PC-9 (cell line): Measurements from ENCODE around the gene VANGL1. TPM values are rescaled to one million over a fixed set of nuclear protein-coding genes. Genes with fewer than 3 reads are reported as not detected.

ENCODE experiments used
- BruUV-seq: library from RNA; stranded (reverse); fragments of 400-500 nt; replicated peaks from 2 replicates; lab custom pipeline; 2021; lab: Mats Ljungman, UMichigan
- CTCF ChIA-PET: fragments of 300-600 bp; sonication (Branson Sonifier 250); formaldehyde crosslinking; loops from one replicate; lab custom pipeline; 2022; ENCODE audit warnings: antibody characterized with exemption; lab: Charles Lee
- POLR2A ChIA-PET: fragments of 300-600 bp; sonication (Branson Sonifier 250); formaldehyde crosslinking; loops from one replicate; lab custom pipeline; 2022; ENCODE audit warnings: antibody characterized with exemption; ENCODE audit not compliant: unreplicated experiment; lab: Charles Lee
- DNase-seq, 2 experiments: peaks; one replicate each; pipeline versions ENCODE4 v3.0.0 to v3.0.0-alpha.2; 2015 to 2022; ENCODE audit warnings: mixed read lengths in 1 of 2
- H2AFZ ChIP-seq: fragments of 200-600 bp; sonication (generic); 2 replicates; pipeline ENCODE4 v1.8.1; 2017; ENCODE audit warnings: antibody characterized with exemption
- H3F3A ChIP-seq: fragments of 200-600 bp; sonication (generic); 2 replicates; pipeline ENCODE4 v1.8.1; 2017; ENCODE audit warnings: antibody characterized with exemption, mild to moderate bottlenecking, low read depth; ENCODE audit not compliant: insufficient read depth
- H3K27ac ChIP-seq: fragments of 200-600 bp; sonication (generic); 2 replicates; pipeline ENCODE4 v1.6.1; 2016; ENCODE audit warnings: mixed run types
- H3K27me3 ChIP-seq: fragments of 200-600 bp; sonication (generic); 2 replicates; pipeline ENCODE4 v1.6.1; 2016; ENCODE audit warnings: low read depth, mixed run types; ENCODE audit not compliant: insufficient read depth
- H3K36me3 ChIP-seq: fragments of 200-600 bp; sonication (generic); 2 replicates; pipeline ENCODE4 v1.6.1; 2016; ENCODE audit warnings: low read depth, mixed run types
- H3K4me1 ChIP-seq: fragments of 200-600 bp; sonication (generic); replicated peaks from 2 replicates; pipeline ENCODE4 v1.6.1; 2016; ENCODE audit warnings: mixed run types; ENCODE audit not compliant: insufficient read depth
- H3K4me2 ChIP-seq: fragments of 200-600 bp; sonication (generic); 2 replicates; pipeline ENCODE4 v1.6.1; 2017; ENCODE audit warnings: mixed run types
- H3K4me3 ChIP-seq: fragments of 200-600 bp; sonication (generic); 2 replicates; pipeline ENCODE4 v1.6.1; 2016; ENCODE audit warnings: mixed run types
- H3K79me2 ChIP-seq: fragments of 200-600 bp; sonication (generic); 2 replicates; pipeline ENCODE4 v1.6.1; 2017; ENCODE audit warnings: low read depth, mixed run types
- H3K9me2 ChIP-seq: fragments of 200-600 bp; sonication (generic); 2 replicates; pipeline ENCODE4 v1.8.1; 2017; ENCODE audit warnings: mild to moderate bottlenecking; ENCODE audit not compliant: insufficient read depth
- H3K9me3 ChIP-seq: fragments of 200-600 bp; sonication (generic); 2 replicates; pipeline ENCODE4 v1.8.1; 2016; ENCODE audit warnings: low read depth; ENCODE audit not compliant: insufficient read depth
- H4K20me1 ChIP-seq: fragments of 200-600 bp; sonication (generic); 2 replicates; pipeline ENCODE4 v1.8.1; 2017; ENCODE audit not compliant: insufficient read depth
- CTCF ChIP-seq: fragments of 200-600 bp; sonication (generic); conservative IDR thresholded peaks from 2 replicates; pipeline ENCODE4 v1.6.1; 2017; ENCODE audit warnings: mixed run types, antibody characterized with exemption, mild to moderate bottlenecking, moderate library complexity
- EZH2 ChIP-seq: fragments of 200-600 bp; sonication (generic); IDR thresholded peaks from 2 replicates; pipeline ENCODE4 v1.8.0; 2017; ENCODE audit warnings: antibody characterized with exemption, low read depth
- intact Hi-C: fragments of 100-400 bp; cut with micrococcal nuclease; formaldehyde crosslinking; loops from one replicate; pipeline ENCODE4 v1.10.0; 2022; ENCODE audit not compliant: unreplicated experiment
- total RNA-seq: library from RNA; stranded (reverse); gene quantifications from 2 replicates; pipeline ENCODE4 v1.2.3, GENCODE V29; 2021

Gene VANGL1
- total RNA-seq, 1 experiment from 2014 or later = 43.0 TPM

- peaks cover 25% of the 10 kb centered on the region for H3K4me1 ChIP-seq
- CTCF ChIA-PET = interaction anchor here (0.9 to 1.6 kb wide), 4 partner anchors 48 to 542 kb away, joined by 4 to 6 read pairs (median 4); no protein-coding TSS in a partner anchor
- no TSS peak for BruUV-seq
- intact Hi-C loops = loop anchor here (10.0 kb wide), 1 partner anchor 1250 kb away; no protein-coding TSS in a partner anchor
- no peak overlapping the region for H2AFZ ChIP-seq
- H3K36me3 ChIP-seq = no peaks in the 10 kb centered on the region
- H3K9me2 ChIP-seq = no peaks in the 10 kb centered on the region
- H3K79me2 ChIP-seq = no peaks in the 10 kb centered on the region
- TF ChIP-seq EZH2 = no peak
- TF ChIP-seq CTCF = no peak
- no peak overlapping the region for H3K4me3 ChIP-seq
- no peak overlapping the region for H3K27ac ChIP-seq
- peaks cover 18% of the 10 kb centered on the region; the same call in 1 of the 2 replicates for H3K9me3 ChIP-seq
- no peaks in the 10 kb centered on the region for H3F3A ChIP-seq
- DNase-seq = no peak
- no peak overlapping the region for H3K4me2 ChIP-seq
- POLR2A ChIA-PET = interaction anchor here (0.6 kb wide), 1 partner anchor 872 kb away, joined by 5 read pairs; no protein-coding TSS in a partner anchor
- H4K20me1 ChIP-seq = no peaks in the 10 kb centered on the region
- no peaks in the 10 kb centered on the region for H3K27me3 ChIP-seq
Observed at GRCh38 chr1:115594600-115594999, 47.2 kb upstream of the VANGL1 start.

- TF ChIP-seq CTCF = peak; percentile 99
- no peak for TF ChIP-seq EZH2
- ChIA-PET CTCF (interaction anchor here (0.5 to 1.6 kb wide), 13 partner anchors 13 to 1616 kb away, joined by 3 to 11 read pairs (median 4); partner anchors contain the start of gene OLFML3), POLR2A (interaction anchor here (0.6 to 0.7 kb wide), 3 partner anchors 10 to 491 kb away, joined by 3 to 5 read pairs (median 4); no protein-coding TSS in a partner anchor)
- Histone ChIP-seq H3K79me2 (no peaks in the 10 kb centered on the region), H3K4me2 (0 out of 2 replicates have a peak overlapping the region, but pooled peaks have one; percentile 4), H2AFZ (no peak overlapping the region), H3K27ac (no peak overlapping the region), H3K27me3 (no peaks in the 10 kb centered on the region), H3K36me3 (no peaks in the 10 kb centered on the region), H3F3A (no peaks in the 10 kb centered on the region), H3K9me2 (no peaks in the 10 kb centered on the region), H3K4me1 (peaks cover 25% of the 10 kb centered on the region), H4K20me1 (no peaks in the 10 kb centered on the region), H3K9me3 (peaks cover 18% of the 10 kb centered on the region; the same call in 1 of the 2 replicates), H3K4me3 (no peak overlapping the region)
- intact Hi-C loops = loop anchor here (1.0 to 10.0 kb wide), 6 partner anchors 49 to 1251 kb away; no protein-coding TSS in a partner anchor
- no TSS peak for BruUV-seq
- DNase-seq = peak; percentile 87 to 91
Observed at GRCh38 chr1:115595279-115596079, 46.3 kb upstream of the VANGL1 start.

GRCh38 chr1:115596080-115596780 is 45.5 kb upstream of the VANGL1 start:
- BruUV-seq = no TSS peak

More at GRCh38 chr1:115596080-115596780, 45.5 kb upstream of the VANGL1 start:
- Histone ChIP-seq H4K20me1 (no peaks in the 10 kb centered on the region), H3K4me3 (no peak overlapping the region), H3K27ac (no peak overlapping the region), H3K9me2 (no peaks in the 10 kb centered on the region), H3K9me3 (peaks cover 14% of the 10 kb centered on the region; the same call in 1 of the 2 replicates), H3F3A (no peaks in the 10 kb centered on the region), H3K4me1 (peaks cover 25% of the 10 kb centered on the region), H3K36me3 (no peaks in the 10 kb centered on the region), H3K27me3 (no peaks in the 10 kb centered on the region), H2AFZ (no peak overlapping the region), H3K4me2 (no peak overlapping the region), H3K79me2 (no peaks in the 10 kb centered on the region)
- ChIA-PET POLR2A (interaction anchor here (0.7 kb wide), 1 partner anchor 11 kb away, joined by 3 read pairs; no protein-coding TSS in a partner anchor), CTCF (interaction anchor here (0.7 to 1.6 kb wide), 5 partner anchors 127 to 543 kb away, joined by 3 to 9 read pairs (median 4); no protein-coding TSS in a partner anchor)
- DNase-seq = peak in 1 of 2 experiments; percentile 44
- no peak for TF ChIP-seq EZH2
- peak; percentile 63; the same call in 1 of the 2 replicates for TF ChIP-seq CTCF
- intact Hi-C loops = loop anchor here (1.0 to 10.0 kb wide), 3 partner anchors 126 to 1251 kb away; no protein-coding TSS in a partner anchor
